Measurements from ENCODE around the gene ZNF385D.

ZNF385D gene

DNA sequence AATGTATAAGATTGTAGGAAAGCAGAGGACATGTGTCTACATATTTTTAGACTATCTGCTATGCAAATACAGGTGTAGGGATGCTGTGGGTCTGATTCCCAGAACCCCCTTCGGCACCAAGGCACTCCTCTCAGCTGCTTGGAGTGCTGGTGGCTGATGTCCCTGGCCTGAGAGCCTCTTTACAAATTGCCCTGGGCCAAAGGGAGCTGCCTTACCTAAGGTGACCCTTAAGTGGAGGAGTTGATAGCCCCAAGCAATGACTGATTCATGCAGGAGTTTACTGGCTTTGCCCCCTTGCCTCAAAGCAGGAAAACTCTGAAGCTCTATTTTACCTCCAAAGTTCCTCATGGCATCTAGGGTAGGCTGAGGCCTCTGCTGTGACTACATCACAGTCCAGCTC is 83.0 kb downstream of the ZNF385D start:
- DNase-seq: no peak

GRCh38 chr3:21665444-21666100 is 85.4 kb downstream of the ZNF385D start:
- peak; percentile 16 for DNase-seq

- DNase-seq: no peak
Measured at GRCh38 chr3:21664996-21665395, 86.0 kb downstream of the ZNF385D start.

DNA sequence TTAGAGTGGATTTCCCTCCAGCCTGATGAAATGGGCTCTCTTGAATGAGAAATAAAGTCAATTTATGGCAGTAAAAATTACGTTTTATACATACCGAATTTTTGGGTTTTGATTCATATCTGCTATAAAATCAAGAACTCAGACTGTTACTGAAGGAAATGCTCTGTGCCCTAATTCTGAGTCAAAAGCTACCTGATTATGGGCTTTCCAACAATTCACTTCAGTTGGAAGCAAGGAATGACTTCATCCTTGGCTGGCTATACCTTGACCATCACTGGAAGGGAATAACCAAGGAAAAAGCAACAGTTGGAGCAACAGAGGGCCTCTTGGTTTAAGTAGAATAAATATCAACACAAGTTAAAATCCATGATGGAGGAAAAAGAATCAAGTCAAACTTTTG is 88.6 kb downstream of the ZNF385D start:
- DNase-seq: no peak

- DNase-seq: no peak
Measured at GRCh38 chr3:21654662-21655061, 96.3 kb downstream of the ZNF385D start.

GRCh38 chr3:21654241-21654640 is 96.8 kb downstream of the ZNF385D start:
- DNase-seq: no peak

- DNase-seq: no peak
Measured at GRCh38 chr3:21649519-21649918, 101.5 kb downstream of the ZNF385D start.

DNA sequence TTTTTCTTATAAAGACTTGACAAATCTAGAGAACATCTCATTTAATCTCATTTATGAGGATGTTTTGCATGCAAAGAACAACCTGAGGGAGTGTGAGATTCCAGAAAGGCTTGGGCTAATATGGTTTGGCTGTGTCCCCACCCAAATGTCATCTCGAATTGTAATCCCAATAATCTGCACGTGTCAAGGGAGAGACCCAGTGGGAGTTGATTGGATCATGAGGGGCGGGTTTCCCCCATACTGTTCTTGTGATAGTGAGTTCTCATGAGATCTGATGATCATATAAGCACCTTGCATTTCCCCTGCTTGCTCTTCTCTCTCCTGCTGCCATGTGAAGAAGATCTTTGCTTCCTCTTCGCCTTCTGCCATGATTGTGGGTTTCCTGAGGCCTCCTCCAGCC is 103.0 kb downstream of the ZNF385D start:
- no peak for DNase-seq

DNA sequence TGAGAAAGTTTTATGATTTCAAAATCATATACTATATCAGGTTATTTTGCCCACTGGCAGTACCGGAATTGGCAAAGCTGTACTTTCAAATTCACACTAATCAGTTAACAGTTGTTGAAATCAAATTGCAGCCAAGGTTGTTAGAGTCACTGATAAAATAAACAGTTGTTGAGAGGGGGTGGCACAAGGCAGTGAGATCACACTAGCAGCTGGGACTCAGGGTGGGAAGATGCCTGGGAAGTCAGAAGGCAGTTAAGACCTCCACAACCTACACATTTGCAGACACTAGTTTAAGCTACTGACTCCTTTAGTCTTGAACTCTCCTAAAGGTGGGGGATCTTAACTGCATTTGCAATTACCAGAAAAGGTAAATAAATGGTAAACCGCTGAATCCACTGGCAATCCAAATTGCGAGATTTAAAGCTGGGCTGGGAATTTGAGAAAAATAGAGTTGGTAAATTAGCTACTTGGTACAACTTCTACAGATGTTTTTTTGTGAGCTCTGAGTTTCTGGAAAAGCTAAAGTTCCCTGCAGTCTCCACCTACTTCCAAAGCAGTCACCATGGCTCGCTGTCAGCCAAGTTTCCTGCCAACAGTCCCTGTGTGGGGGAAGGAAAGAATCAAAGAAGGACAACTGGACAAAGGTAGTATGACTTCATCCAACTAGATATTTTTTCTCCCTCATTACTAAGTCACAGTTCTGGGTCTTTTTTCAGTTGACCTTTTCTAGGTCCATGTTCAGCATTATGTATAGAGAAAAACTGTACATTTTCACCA is 105.7 kb downstream of the ZNF385D start:
- DNase-seq: no peak

- DNase-seq: no peak
Measured at GRCh38 chr3:21644268-21644667, 106.7 kb downstream of the ZNF385D start.

GRCh38 chr3:21643752-21644151 is 107.3 kb downstream of the ZNF385D start:
- DNase-seq: no peak

- DNase-seq: no peak
Measured at GRCh38 chr3:21642433-21642832, 108.6 kb downstream of the ZNF385D start.

DNA sequence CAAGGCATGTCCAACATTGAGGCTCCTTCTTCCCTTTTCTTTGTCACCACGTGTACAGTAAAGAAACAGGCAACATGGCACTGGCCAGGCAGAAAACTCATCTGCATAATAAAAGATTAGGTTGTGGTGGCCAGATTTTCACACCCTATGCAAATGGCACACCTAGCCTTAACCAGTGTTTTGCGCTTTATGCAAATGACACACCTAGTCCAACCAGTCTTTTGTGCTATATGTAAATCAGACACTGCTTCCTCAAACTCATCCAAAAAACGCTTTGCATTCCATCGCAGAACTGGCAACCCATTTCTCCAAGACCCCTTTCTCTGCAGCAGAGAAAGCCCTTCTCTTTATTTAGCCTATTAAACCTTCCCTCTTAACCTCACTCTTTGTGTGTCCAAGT is 109.1 kb downstream of the ZNF385D start:
- DNase-seq: no peak

- DNase-seq: no peak
Measured at GRCh38 chr3:21638488-21638887, 112.5 kb downstream of the ZNF385D start.

GRCh38 chr3:21634112-21634511 is 116.9 kb downstream of the ZNF385D start:
- no peak for DNase-seq

GRCh38 chr3:21624524-21624923 is 126.5 kb downstream of the ZNF385D start:
- DNase-seq: no peak

- no peak for DNase-seq
Measured at GRCh38 chr3:21621181-21621651, 129.8 kb downstream of the ZNF385D start.

- DNase-seq: no peak
Measured at GRCh38 chr3:21620511-21621155, 130.4 kb downstream of the ZNF385D start.

DNA sequence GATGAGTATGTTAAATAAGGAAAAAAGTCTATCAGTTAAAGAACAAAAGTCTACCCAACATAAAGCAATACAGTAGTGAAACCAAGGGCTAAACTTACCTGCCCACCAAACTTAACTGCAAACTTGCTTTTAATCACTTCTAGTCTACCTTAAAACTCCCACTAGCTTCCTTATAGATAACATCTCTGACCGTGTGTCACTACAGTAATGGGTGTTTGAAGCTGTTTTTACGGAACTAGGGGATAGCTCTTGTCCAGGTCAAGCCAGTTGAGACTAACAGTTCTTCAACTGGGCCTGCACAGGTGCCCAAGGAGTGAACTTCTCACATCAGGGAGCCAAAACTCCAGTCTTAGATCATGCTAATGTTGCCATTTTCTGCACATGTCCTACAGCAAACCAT is 132.3 kb downstream of the ZNF385D start:
- no peak for DNase-seq

DNA sequence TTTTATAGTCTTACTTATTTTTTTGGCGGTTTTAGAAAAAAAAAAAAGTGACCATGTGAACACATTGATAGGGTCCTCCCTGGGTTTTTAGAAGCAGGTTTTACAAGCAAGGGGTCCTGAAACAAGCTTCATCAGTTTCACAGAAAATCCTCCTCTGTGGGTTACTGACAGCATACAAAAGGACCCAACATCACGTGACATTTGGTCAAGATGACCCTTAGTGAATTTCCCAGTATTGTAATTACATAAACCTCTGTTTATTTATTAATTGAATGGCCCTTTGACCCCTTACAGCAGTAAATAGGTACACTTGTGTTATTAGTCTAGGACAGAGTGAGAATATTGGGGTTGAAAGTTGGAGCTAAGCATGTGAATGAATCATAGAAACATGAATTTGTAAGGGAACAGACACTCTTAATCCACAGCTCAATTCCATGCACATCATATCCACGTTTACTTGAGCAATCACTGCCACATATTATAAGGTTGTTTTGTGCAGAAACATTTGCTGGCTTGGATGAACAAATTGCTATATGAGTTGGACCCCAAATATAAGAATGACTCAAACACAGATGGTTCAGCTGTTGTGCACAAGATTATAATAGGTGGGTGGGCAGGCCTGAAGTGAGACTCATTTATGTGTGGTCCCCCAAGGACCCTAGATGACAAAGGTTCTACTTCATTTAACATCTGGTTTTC is 137.5 kb downstream of the ZNF385D start:
- no peak for DNase-seq

GRCh38 chr3:21601178-21601577 is 149.8 kb downstream of the ZNF385D start:
- peak; percentile 18 for DNase-seq

DNA sequence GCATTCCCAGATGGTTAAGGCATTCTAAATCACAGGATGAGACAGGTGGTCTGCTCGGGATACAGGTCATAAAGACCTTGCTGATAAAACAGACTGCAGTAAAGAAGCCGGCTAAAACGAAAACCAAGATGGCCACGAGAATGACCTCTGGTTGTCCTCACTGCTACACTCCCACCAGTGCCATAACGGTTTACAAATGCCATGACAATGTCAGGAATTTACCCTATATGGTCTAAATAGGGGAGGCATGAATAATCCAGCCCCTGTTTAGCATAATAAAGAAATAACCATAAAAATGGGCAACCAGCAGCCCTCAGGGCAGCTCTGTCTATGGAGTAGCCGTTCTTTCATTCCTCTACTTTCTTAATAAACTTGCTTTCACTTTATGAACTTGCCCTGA is 151.1 kb downstream of the ZNF385D start:
- DNase-seq: no peak

GRCh38 chr3:21592828-21593227 is 158.2 kb downstream of the ZNF385D start:
- no peak for DNase-seq

Data from NCI-H2171 treated with DMSO at 0.1 percent for 48 hours (cell line).